Suprapubic skin (tissue), 3 donors: ENCODE results near the gene TESMIN.

ENCODE experiments used
- POLR2A ChIP-seq, 2 donors: fragments of 450-650 bp; IDR thresholded peaks; one replicate each; pipeline ENCODE4 v1.6.1; 2017; ENCODE audit warnings: antibody characterized with exemption in 2 of 2, mild to moderate bottlenecking in 2 of 2, moderate library complexity in 2 of 2
- TF ChIP-seq, protein P1 (sequence below), 2 donors: fragments of 200-600 bp in 1 of 2; fragments of 450-650 bp in 1 of 2; sonication (generic) in 1 of 2; IDR thresholded peaks; one replicate each; pipeline ENCODE4 v1.5.1; 2016 to 2019; ENCODE audit warnings: antibody characterized with exemption in 2 of 2, mild to moderate bottlenecking in 1 of 2, moderate library complexity in 1 of 2

DNA sequence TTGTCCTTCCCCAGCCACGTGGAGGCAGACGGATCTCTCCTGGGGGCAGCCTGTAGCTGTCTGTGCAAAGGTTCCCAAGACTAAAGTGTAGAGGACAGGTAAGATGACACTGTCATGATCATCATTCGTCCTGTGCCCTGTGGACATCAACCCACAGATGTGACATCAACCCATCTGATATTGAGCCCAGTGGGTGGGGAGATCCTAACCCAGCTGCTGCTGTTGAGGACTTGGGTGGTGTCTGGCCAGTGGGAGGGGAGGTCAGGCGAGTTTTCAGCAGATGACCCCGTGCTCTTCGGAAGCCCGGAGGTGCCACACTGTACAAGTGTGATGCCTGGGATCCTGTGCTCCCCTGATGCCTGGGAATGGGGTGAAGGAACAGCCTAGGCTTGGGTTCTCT is 68.2 kb downstream of the TESMIN start:
- TF ChIP-seq, protein P1, sequence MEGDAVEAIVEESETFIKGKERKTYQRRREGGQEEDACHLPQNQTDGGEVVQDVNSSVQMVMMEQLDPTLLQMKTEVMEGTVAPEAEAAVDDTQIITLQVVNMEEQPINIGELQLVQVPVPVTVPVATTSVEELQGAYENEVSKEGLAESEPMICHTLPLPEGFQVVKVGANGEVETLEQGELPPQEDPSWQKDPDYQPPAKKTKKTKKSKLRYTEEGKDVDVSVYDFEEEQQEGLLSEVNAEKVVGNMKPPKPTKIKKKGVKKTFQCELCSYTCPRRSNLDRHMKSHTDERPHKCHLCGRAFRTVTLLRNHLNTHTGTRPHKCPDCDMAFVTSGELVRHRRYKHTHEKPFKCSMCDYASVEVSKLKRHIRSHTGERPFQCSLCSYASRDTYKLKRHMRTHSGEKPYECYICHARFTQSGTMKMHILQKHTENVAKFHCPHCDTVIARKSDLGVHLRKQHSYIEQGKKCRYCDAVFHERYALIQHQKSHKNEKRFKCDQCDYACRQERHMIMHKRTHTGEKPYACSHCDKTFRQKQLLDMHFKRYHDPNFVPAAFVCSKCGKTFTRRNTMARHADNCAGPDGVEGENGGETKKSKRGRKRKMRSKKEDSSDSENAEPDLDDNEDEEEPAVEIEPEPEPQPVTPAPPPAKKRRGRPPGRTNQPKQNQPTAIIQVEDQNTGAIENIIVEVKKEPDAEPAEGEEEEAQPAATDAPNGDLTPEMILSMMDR (IDR thresholded peaks at IDR 0.05): no peak
- TF ChIP-seq POLR2A (IDR thresholded peaks at IDR 0.05): no peak
